ENCODE data around the gene MAML3.
A peak's percentile ranks its signal among the peaks of the same experiment; 100 is the strongest.
"Not testable (repeated sequence)": the region's sequence is repeated elsewhere in the genome, so short reads cannot be mapped to it uniquely, and the experiment has no call there.

Gene MAML3

GRCh38 chr4:139961344-139961946 lies 192.5 kb downstream of the MAML3 start:
- Mint-ChIP-seq H3K27me3 (ENCODE audit: low read depth) (peaks cover 49% of the 10 kb centered on the region), H3K36me3 (ENCODE audit: low read depth) (no peaks in the 10 kb centered on the region), H3K27ac (no peak overlapping the region), H3K4me1 (ENCODE audit: low read depth) (peaks cover 2% of the 10 kb centered on the region), H3K4me3 (no peak overlapping the region), H3K9me3 (no peaks in the 10 kb centered on the region)
- no peak for DNase-seq (ENCODE audit: low spot score)

GRCh38 chr4:139959396-139959795 lies 194.6 kb downstream of the MAML3 start:
- H3K27ac Mint-ChIP-seq, result no peak overlapping the region
- no peak overlapping the region for H3K4me3 Mint-ChIP-seq
- DNase-seq (ENCODE audit: low spot score), result no peak
- H3K27me3 Mint-ChIP-seq (ENCODE audit: low read depth), result peaks cover 57% of the 10 kb centered on the region
- no peaks in the 10 kb centered on the region for H3K4me1 Mint-ChIP-seq (ENCODE audit: low read depth)
- no peaks in the 10 kb centered on the region for H3K36me3 Mint-ChIP-seq (ENCODE audit: low read depth)
- H3K9me3 Mint-ChIP-seq, result no peaks in the 10 kb centered on the region

GRCh38 chr4:139958739-139959098 lies 195.3 kb downstream of the MAML3 start:
- DNase-seq (ENCODE audit: low spot score), result no peak
- no peak overlapping the region for H3K4me3 Mint-ChIP-seq
- peaks cover 54% of the 10 kb centered on the region for H3K27me3 Mint-ChIP-seq (ENCODE audit: low read depth)
- H3K4me1 Mint-ChIP-seq (ENCODE audit: low read depth), result no peaks in the 10 kb centered on the region
- H3K9me3 Mint-ChIP-seq, result no peaks in the 10 kb centered on the region
- no peak overlapping the region for H3K27ac Mint-ChIP-seq
- no peaks in the 10 kb centered on the region for H3K36me3 Mint-ChIP-seq (ENCODE audit: low read depth)

- no peak overlapping the region for H3K4me3 Mint-ChIP-seq
- no peaks in the 10 kb centered on the region for H3K36me3 Mint-ChIP-seq (ENCODE audit: low read depth)
- peaks cover 54% of the 10 kb centered on the region for H3K27me3 Mint-ChIP-seq (ENCODE audit: low read depth)
- H3K4me1 Mint-ChIP-seq (ENCODE audit: low read depth), result peaks cover under 1% of the 10 kb centered on the region
- H3K9me3 Mint-ChIP-seq, result no peaks in the 10 kb centered on the region
- no peak overlapping the region for H3K27ac Mint-ChIP-seq
- no peak for DNase-seq (ENCODE audit: low spot score)
Measured at GRCh38 chr4:139957986-139958738, 195.8 kb downstream of the MAML3 start.

- Mint-ChIP-seq H3K4me3 (no peak overlapping the region), H3K27me3 (ENCODE audit: low read depth) (peaks cover 50% of the 10 kb centered on the region), H3K27ac (no peak overlapping the region), H3K4me1 (ENCODE audit: low read depth) (peaks cover 4% of the 10 kb centered on the region), H3K9me3 (no peaks in the 10 kb centered on the region), H3K36me3 (ENCODE audit: low read depth) (no peaks in the 10 kb centered on the region)
- DNase-seq (ENCODE audit: low spot score), result no peak
Measured at GRCh38 chr4:139957065-139957464, 196.9 kb downstream of the MAML3 start.

GRCh38 chr4:139956507-139957017 lies 197.4 kb downstream of the MAML3 start:
- no peak overlapping the region for H3K27ac Mint-ChIP-seq
- H3K36me3 Mint-ChIP-seq (ENCODE audit: low read depth), result no peaks in the 10 kb centered on the region
- no peak overlapping the region for H3K4me3 Mint-ChIP-seq
- no peak for DNase-seq (ENCODE audit: low spot score)
- peaks cover 7% of the 10 kb centered on the region for H3K4me1 Mint-ChIP-seq (ENCODE audit: low read depth)
- H3K27me3 Mint-ChIP-seq (ENCODE audit: low read depth), result peaks cover 50% of the 10 kb centered on the region
- H3K9me3 Mint-ChIP-seq, result no peaks in the 10 kb centered on the region

- Mint-ChIP-seq H3K27ac (no peak overlapping the region), H3K36me3 (ENCODE audit: low read depth) (no peaks in the 10 kb centered on the region), H3K4me1 (ENCODE audit: low read depth) (peaks cover 17% of the 10 kb centered on the region), H3K4me3 (no peak overlapping the region), H3K9me3 (no peaks in the 10 kb centered on the region), H3K27me3 (ENCODE audit: low read depth) (peaks cover 42% of the 10 kb centered on the region)
- DNase-seq (ENCODE audit: low spot score), result no peak
Measured at GRCh38 chr4:139955600-139955999, 198.4 kb downstream of the MAML3 start.

- DNase-seq (ENCODE audit: low spot score), result no peak
- H3K4me3 Mint-ChIP-seq, result no peak overlapping the region
- H3K36me3 Mint-ChIP-seq (ENCODE audit: low read depth), result peaks cover 3% of the 10 kb centered on the region
- H3K27me3 Mint-ChIP-seq (ENCODE audit: low read depth), result peaks cover 32% of the 10 kb centered on the region
- H3K9me3 Mint-ChIP-seq, result peaks cover 4% of the 10 kb centered on the region
- peaks cover 25% of the 10 kb centered on the region for H3K4me1 Mint-ChIP-seq (ENCODE audit: low read depth)
- no peak overlapping the region for H3K27ac Mint-ChIP-seq
Measured at GRCh38 chr4:139954512-139954911, 199.5 kb downstream of the MAML3 start.

GRCh38 chr4:139951021-139951420 lies 203.0 kb downstream of the MAML3 start:
- Mint-ChIP-seq H3K4me3 (peak overlapping the region; percentile 55), H3K4me1 (ENCODE audit: low read depth) (peaks cover 33% of the 10 kb centered on the region), H3K27ac (peak overlapping the region; percentile 86), H3K27me3 (ENCODE audit: low read depth) (peaks cover 22% of the 10 kb centered on the region), H3K9me3 (peaks cover 4% of the 10 kb centered on the region), H3K36me3 (ENCODE audit: low read depth) (peaks cover 3% of the 10 kb centered on the region)
- peak; percentile 61 for DNase-seq (ENCODE audit: low spot score)

- Mint-ChIP-seq H3K27me3 (ENCODE audit: low read depth) (peaks cover 17% of the 10 kb centered on the region), H3K4me1 (ENCODE audit: low read depth) (peaks cover 33% of the 10 kb centered on the region), H3K9me3 (peaks cover 4% of the 10 kb centered on the region), H3K27ac (peak overlapping the region; percentile 86), H3K36me3 (ENCODE audit: low read depth) (peaks cover 3% of the 10 kb centered on the region), H3K4me3 (peak overlapping the region; percentile 55)
- DNase-seq (ENCODE audit: low spot score), result peak; percentile 76
Measured at GRCh38 chr4:139950568-139950967, 203.4 kb downstream of the MAML3 start.

- H3K9me3 Mint-ChIP-seq; H3K4me3 Mint-ChIP-seq; H3K27ac Mint-ChIP-seq; H3K36me3 Mint-ChIP-seq (ENCODE audit: low read depth); H3K27me3 Mint-ChIP-seq (ENCODE audit: low read depth); DNase-seq (ENCODE audit: low spot score): not testable (repeated sequence)
- H3K4me1 Mint-ChIP-seq (ENCODE audit: low read depth), result peaks cover 13% of the 10 kb centered on the region
Measured at GRCh38 chr4:139944916-139945315, 209.1 kb downstream of the MAML3 start.

- DNase-seq (ENCODE audit: low spot score), result no peak
- peaks cover 6% of the 10 kb centered on the region for H3K27me3 Mint-ChIP-seq (ENCODE audit: low read depth)
- H3K36me3 Mint-ChIP-seq (ENCODE audit: low read depth), result no peaks in the 10 kb centered on the region
- H3K4me3 Mint-ChIP-seq, result no peak overlapping the region
- peaks cover 10% of the 10 kb centered on the region for H3K4me1 Mint-ChIP-seq (ENCODE audit: low read depth)
- H3K9me3 Mint-ChIP-seq, result no peaks in the 10 kb centered on the region
- H3K27ac Mint-ChIP-seq, result no peak overlapping the region
Measured at GRCh38 chr4:139943277-139943676, 210.7 kb downstream of the MAML3 start.

- Mint-ChIP-seq H3K27me3 (ENCODE audit: low read depth) (peaks cover 6% of the 10 kb centered on the region), H3K9me3 (no peaks in the 10 kb centered on the region), H3K4me1 (ENCODE audit: low read depth) (peaks cover 8% of the 10 kb centered on the region), H3K27ac (no peak overlapping the region), H3K4me3 (no peak overlapping the region), H3K36me3 (ENCODE audit: low read depth) (no peaks in the 10 kb centered on the region)
- no peak for DNase-seq (ENCODE audit: low spot score)
Measured at GRCh38 chr4:139942241-139942640, 211.7 kb downstream of the MAML3 start.

- no peak overlapping the region for H3K4me3 Mint-ChIP-seq
- peaks cover 2% of the 10 kb centered on the region for H3K4me1 Mint-ChIP-seq (ENCODE audit: low read depth)
- no peak for DNase-seq (ENCODE audit: low spot score)
- H3K27ac Mint-ChIP-seq, result no peak overlapping the region
- H3K9me3 Mint-ChIP-seq, result no peaks in the 10 kb centered on the region
- no peaks in the 10 kb centered on the region for H3K36me3 Mint-ChIP-seq (ENCODE audit: low read depth)
- H3K27me3 Mint-ChIP-seq (ENCODE audit: low read depth), result peaks cover 7% of the 10 kb centered on the region
Measured at GRCh38 chr4:139940600-139940999, 213.4 kb downstream of the MAML3 start.
